ENCODE results near the gene GRID2. TPM values are rescaled to one million over a fixed set of nuclear protein-coding genes. Genes with fewer than 3 reads are reported as not detected.

The GRID2 gene
- total RNA-seq, 1 donor from 2014 or later, result 11.6 TPM

DNA sequence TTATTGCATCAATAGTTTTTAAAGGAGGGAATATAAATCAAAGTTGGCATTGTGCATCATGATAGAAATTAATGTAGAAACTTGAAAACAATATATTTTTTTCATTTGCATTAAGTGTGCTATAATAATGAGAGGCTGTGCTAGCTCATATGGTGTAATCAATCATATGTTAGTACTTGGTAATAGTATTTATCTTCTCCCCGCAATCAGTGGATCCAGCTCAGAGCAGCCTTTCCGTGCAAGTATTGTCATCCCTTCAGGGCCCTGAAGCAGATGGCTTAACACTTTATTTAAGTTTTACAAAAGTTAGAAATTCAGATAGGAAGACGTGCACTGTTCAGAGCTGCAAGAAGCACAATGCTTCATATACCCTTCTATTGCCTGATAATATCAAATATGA is 908.5 kb downstream of the GRID2 start:
- no peaks in the 10 kb centered on the region for H3K36me3 Mint-ChIP-seq (ENCODE audit: low read depth, unreplicated experiment)
- H3K27ac Mint-ChIP-seq (ENCODE audit: unreplicated experiment), result no peak overlapping the region
- no peaks in the 10 kb centered on the region for H3K4me1 Mint-ChIP-seq (ENCODE audit: unreplicated experiment)
- TF ChIP-seq, protein P1, sequence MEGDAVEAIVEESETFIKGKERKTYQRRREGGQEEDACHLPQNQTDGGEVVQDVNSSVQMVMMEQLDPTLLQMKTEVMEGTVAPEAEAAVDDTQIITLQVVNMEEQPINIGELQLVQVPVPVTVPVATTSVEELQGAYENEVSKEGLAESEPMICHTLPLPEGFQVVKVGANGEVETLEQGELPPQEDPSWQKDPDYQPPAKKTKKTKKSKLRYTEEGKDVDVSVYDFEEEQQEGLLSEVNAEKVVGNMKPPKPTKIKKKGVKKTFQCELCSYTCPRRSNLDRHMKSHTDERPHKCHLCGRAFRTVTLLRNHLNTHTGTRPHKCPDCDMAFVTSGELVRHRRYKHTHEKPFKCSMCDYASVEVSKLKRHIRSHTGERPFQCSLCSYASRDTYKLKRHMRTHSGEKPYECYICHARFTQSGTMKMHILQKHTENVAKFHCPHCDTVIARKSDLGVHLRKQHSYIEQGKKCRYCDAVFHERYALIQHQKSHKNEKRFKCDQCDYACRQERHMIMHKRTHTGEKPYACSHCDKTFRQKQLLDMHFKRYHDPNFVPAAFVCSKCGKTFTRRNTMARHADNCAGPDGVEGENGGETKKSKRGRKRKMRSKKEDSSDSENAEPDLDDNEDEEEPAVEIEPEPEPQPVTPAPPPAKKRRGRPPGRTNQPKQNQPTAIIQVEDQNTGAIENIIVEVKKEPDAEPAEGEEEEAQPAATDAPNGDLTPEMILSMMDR (IDR thresholded peaks at IDR 0.05; ENCODE audit: unreplicated experiment), result no peak
- no peak overlapping the region for H3K4me3 Mint-ChIP-seq (ENCODE audit: unreplicated experiment)
- H3K27me3 Mint-ChIP-seq (ENCODE audit: unreplicated experiment), result no peaks in the 10 kb centered on the region
- H3K9me3 Mint-ChIP-seq (ENCODE audit: unreplicated experiment), result no peaks in the 10 kb centered on the region
- DNase-seq (ENCODE audit: low spot score), result no peak

DNA sequence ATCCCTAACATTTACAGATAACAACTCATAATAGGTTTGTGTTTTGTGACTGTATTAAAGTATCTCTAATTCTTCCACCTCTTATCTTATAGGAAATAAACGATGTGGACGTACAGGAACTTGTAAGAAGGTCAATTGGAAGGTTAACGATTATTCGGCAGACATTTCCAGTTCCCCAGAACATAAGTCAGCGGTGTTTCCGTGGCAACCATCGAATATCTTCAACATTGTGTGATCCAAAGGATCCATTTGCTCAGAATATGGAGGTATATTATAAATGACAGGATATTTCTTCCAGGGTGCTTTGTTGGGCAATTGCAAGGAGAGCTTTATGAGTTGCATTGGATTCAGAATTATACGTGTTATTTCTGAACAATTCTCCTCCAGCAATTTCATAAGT is 912.9 kb downstream of the GRID2 start:
- no peaks in the 10 kb centered on the region for H3K27me3 Mint-ChIP-seq (ENCODE audit: unreplicated experiment)
- TF ChIP-seq, protein P1 (IDR thresholded peaks at IDR 0.05; ENCODE audit: unreplicated experiment), result no peak
- DNase-seq (ENCODE audit: low spot score), result no peak
- H3K36me3 Mint-ChIP-seq (ENCODE audit: low read depth, unreplicated experiment), result no peaks in the 10 kb centered on the region
- H3K4me3 Mint-ChIP-seq (ENCODE audit: unreplicated experiment), result no peak overlapping the region
- no peak overlapping the region for H3K27ac Mint-ChIP-seq (ENCODE audit: unreplicated experiment)
- H3K9me3 Mint-ChIP-seq (ENCODE audit: unreplicated experiment), result no peaks in the 10 kb centered on the region
- no peaks in the 10 kb centered on the region for H3K4me1 Mint-ChIP-seq (ENCODE audit: unreplicated experiment)

DNA sequence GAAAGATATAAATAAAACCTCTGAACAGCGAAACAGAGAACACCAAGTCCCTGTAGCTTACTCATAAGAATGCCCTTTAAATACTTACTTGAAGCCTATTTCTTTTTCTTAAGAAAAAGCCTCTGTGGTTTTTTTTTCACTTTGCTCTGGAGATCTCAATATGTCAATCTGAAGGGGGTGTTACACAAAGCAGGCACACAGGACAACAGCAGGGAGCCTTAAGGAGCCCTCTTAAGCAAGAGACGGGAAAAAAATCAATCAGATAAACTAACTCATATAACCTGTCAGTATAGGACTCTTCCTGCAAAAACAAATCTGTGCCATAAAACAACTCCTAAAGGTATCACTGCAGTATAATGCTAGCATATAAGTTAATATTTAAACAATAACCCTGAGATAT is 913.7 kb downstream of the GRID2 start:
- TF ChIP-seq, protein P1 (IDR thresholded peaks at IDR 0.05; ENCODE audit: unreplicated experiment), result no peak
- Mint-ChIP-seq H3K36me3 (ENCODE audit: low read depth, unreplicated experiment) (no peaks in the 10 kb centered on the region), H3K4me3 (ENCODE audit: unreplicated experiment) (no peak overlapping the region), H3K9me3 (ENCODE audit: unreplicated experiment) (no peaks in the 10 kb centered on the region), H3K4me1 (ENCODE audit: unreplicated experiment) (no peaks in the 10 kb centered on the region), H3K27ac (ENCODE audit: unreplicated experiment) (no peak overlapping the region), H3K27me3 (ENCODE audit: unreplicated experiment) (no peaks in the 10 kb centered on the region)
- DNase-seq (ENCODE audit: low spot score), result no peak

DNA sequence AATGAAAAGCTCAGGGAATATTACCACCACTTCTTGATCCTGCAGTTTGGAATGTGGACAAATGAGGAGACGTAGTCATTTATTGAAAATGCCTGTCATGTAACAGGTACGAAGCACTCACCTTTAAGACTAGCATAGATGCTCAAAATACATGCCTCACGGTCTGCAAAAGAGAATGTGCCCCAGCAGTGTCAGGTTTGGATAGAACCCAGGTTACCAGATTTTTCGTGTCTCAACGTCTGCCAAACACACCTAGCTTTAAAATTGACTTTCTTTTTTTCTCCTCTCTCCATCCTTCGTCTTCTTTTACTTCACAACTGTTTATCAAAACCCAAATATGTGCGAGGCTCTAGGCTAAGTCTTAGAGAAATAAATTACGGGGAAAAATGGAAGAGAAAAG is 918.0 kb downstream of the GRID2 start:
- Mint-ChIP-seq H3K4me1 (ENCODE audit: unreplicated experiment) (no peaks in the 10 kb centered on the region), H3K4me3 (ENCODE audit: unreplicated experiment) (no peak overlapping the region), H3K9me3 (ENCODE audit: unreplicated experiment) (no peaks in the 10 kb centered on the region), H3K27ac (ENCODE audit: unreplicated experiment) (no peak overlapping the region), H3K27me3 (ENCODE audit: unreplicated experiment) (no peaks in the 10 kb centered on the region), H3K36me3 (ENCODE audit: low read depth, unreplicated experiment) (peaks cover 4% of the 10 kb centered on the region)
- TF ChIP-seq, protein P1 (IDR thresholded peaks at IDR 0.05; ENCODE audit: unreplicated experiment), result no peak
- no peak for DNase-seq (ENCODE audit: low spot score)

DNA sequence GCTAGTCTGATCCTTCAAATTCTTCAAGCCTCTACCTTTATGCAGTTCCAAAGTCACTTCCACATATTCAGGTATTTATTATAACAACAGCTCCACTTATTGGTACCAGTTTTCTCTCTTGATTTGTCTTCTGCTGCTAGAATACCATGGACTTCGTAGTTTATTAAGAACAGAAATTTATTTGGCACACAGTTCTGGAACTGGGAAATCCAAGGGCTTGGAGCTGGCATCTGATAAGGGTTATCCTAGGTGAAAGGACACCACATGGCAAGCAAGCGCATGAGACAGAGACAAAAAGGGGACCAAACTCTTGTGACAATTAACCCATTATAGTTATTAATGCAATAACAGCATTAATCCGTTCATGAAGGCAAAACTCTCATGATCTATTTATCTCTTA is 924.3 kb downstream of the GRID2 start:
- Mint-ChIP-seq H3K27me3 (ENCODE audit: unreplicated experiment) (no peaks in the 10 kb centered on the region), H3K4me3 (ENCODE audit: unreplicated experiment) (no peak overlapping the region), H3K27ac (ENCODE audit: unreplicated experiment) (no peak overlapping the region), H3K9me3 (ENCODE audit: unreplicated experiment) (no peaks in the 10 kb centered on the region), H3K4me1 (ENCODE audit: unreplicated experiment) (no peaks in the 10 kb centered on the region), H3K36me3 (ENCODE audit: low read depth, unreplicated experiment) (peaks cover 4% of the 10 kb centered on the region)
- no peak for DNase-seq (ENCODE audit: low spot score)
- TF ChIP-seq, protein P1 (IDR thresholded peaks at IDR 0.05; ENCODE audit: unreplicated experiment), result no peak
